Measurements from ENCODE around the gene KIF11. TPM values are rescaled to one million over a fixed set of nuclear protein-coding genes. Genes with fewer than 3 reads are reported as not detected.

Gene KIF11
- total and polyA plus RNA-seq, 9 of the 15 experiments (the other 6 are each of a cell fraction or from before 2014, with no cell fraction given) = 11.3 to 54.4 (median 29.2) TPM

DNA sequence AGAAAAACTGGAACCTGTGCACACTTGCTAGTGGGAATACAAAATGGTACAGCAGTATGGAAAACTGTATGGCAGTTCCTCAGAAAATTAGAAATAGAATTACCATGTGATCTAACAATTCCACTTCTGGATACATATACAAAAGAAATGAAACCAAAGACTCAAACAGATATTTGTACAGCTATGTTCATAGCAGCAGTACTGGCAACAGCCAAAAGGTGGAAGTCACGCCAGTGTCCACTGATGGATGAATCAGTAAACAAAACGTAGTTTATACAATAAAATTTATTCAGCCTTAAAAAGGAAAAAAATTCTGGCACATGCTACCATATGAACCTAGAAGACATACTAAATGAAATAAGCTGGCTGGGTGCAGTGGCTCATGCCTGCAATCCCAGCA, 42.0 kb upstream of the KIF11 start (continued):
- no peak for TF ChIP-seq MYBL2 (IDR thresholded peaks at IDR 0.05; ENCODE audit: low read depth)
- no peak for TF ChIP-seq MYBL2 (CRISPR knock-in tag; IDR thresholded peaks at IDR 0.05; ENCODE audit: borderline replicate concordance)
- no peak for TF ChIP-seq DMBX1 (CRISPR knock-in tag; IDR thresholded peaks at IDR 0.05; ENCODE audit: borderline replicate concordance)
- TF ChIP-seq SMC3 (conservative IDR thresholded peaks at IDR 0.05; ENCODE audit: insufficient read depth, low read depth, low read length) = no peak
- TF ChIP-seq NFRKB (IDR thresholded peaks at IDR 0.05; ENCODE audit: low read depth) = no peak

DNA sequence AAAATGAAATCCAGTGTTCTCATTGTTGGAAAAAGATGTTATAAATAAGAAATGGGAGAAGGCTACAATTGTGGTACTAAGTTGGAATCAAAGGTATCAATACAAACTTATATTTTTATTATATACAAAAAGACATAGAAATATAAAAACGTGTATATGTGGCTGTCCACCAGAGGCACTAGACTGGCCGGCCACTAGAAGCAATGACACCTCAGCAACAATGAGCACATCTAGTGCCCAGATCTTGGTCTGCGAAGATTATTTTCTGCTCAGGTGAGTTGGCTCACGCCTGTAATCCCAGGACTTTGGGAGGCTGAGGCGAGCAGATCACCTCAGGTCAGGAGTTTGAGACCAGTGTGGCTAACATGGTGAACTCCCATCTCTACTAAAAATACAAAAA, 40.6 kb upstream of the KIF11 start:
- no peaks in the 10 kb centered on the region for H3K9me1 ChIP-seq (ENCODE audit: control insufficient read depth, insufficient read depth, low read length)
- no peak overlapping the region for H2AFZ ChIP-seq (ENCODE audit: low read depth, low read length)
- POLR2A ChIA-PET = no interaction called here
- in situ Hi-C loops (cut with MboI) = no loop called here
- H3K9ac ChIP-seq (ENCODE audit: insufficient read depth in 1 of 2, low read depth in 2 of 2, low read length in 2 of 2) = no peak overlapping the region
- WGBS (ENCODE audit: insufficient coverage, low coverage, missing lambda C conversion rate) = 78% methylated on average over 3 of the region's 5 CpGs
- H3K4me3 ChIP-seq = no peak overlapping the region
- 0 out of 2 replicates have a peak, but pooled peaks cover 3% of the 10 kb centered on the region for H3K9me3 ChIP-seq (replicated peaks; ENCODE audit: control insufficient read depth, insufficient read depth, low read depth, low read length)
- BruUV-seq (replicated peaks) = no TSS peak
- no peaks in the 10 kb centered on the region for H3K27me3 ChIP-seq (ENCODE audit: control insufficient read depth in 2 of 2, insufficient read depth in 2 of 2, low read length in 2 of 2)
- CTCF ChIA-PET (ENCODE audit: low intra/inter-chr PET ratio) = no interaction called here
- H3K4me2 ChIP-seq (ENCODE audit: insufficient read depth, low read length) = no peak overlapping the region
- H4K20me1 ChIP-seq (replicated peaks; ENCODE audit: control insufficient read depth, insufficient read depth, low read length) = no peaks in the 10 kb centered on the region
- TF ChIP-seq, protein P1, sequence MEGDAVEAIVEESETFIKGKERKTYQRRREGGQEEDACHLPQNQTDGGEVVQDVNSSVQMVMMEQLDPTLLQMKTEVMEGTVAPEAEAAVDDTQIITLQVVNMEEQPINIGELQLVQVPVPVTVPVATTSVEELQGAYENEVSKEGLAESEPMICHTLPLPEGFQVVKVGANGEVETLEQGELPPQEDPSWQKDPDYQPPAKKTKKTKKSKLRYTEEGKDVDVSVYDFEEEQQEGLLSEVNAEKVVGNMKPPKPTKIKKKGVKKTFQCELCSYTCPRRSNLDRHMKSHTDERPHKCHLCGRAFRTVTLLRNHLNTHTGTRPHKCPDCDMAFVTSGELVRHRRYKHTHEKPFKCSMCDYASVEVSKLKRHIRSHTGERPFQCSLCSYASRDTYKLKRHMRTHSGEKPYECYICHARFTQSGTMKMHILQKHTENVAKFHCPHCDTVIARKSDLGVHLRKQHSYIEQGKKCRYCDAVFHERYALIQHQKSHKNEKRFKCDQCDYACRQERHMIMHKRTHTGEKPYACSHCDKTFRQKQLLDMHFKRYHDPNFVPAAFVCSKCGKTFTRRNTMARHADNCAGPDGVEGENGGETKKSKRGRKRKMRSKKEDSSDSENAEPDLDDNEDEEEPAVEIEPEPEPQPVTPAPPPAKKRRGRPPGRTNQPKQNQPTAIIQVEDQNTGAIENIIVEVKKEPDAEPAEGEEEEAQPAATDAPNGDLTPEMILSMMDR (IDR thresholded peaks at IDR 0.05 in 2 of 3, conservative IDR thresholded peaks at IDR 0.05 in 1 of 3; ENCODE audit: insufficient read depth in 2 of 3, low read depth in 1 of 3, low read length in 3 of 3) = peak in 2 of 3 experiments; percentile 24 to 26; a peak in 2 of 6 replicates
- TF ChIP-seq EHMT2 (IDR thresholded peaks at IDR 0.05) (peak; percentile 53; the same call in 1 of the 2 replicates), ZNF384 (IDR thresholded peaks at IDR 0.05; ENCODE audit: low read depth, low read length) (no peak)
- DNase-seq (ENCODE audit: extremely low read depth in 1 of 4, low spot score in 3 of 4) (no peak), FAIRE-seq (no peak), ATAC-seq (no peak)
- H3K79me2 ChIP-seq (ENCODE audit: control insufficient read depth, insufficient read depth, low read length) = peaks cover 23% of the 10 kb centered on the region
- H3K27ac ChIP-seq (ENCODE audit: extremely low read depth, low read depth, low read length) = no peak overlapping the region
- H3K36me3 ChIP-seq (ENCODE audit: control insufficient read depth, insufficient read depth, low read length) = peaks cover 36% of the 10 kb centered on the region; the same call in 2 of the 3 replicates
- no peaks in the 10 kb centered on the region for H3K4me1 ChIP-seq (replicated peaks in 1 of 2; ENCODE audit: control insufficient read depth in 2 of 2, insufficient read depth in 2 of 2, low read length in 2 of 2)
- intact Hi-C loops (cut with micrococcal nuclease) = no loop called here

Measured in K562 (cell line).